Measurements from ENCODE around the gene PATE3.

PATE3 gene

GRCh38 chr11:125787827-125788226, at the start of gene PATE3:
Gene PATE3, plus strand, starts transcription at chr11:125788127. Its CDS starts 25 bp downstream, at chr11:125788152.
- no peak for DNase-seq

- no peak for DNase-seq
Observed at GRCh38 chr11:125740617-125741016, 47.3 kb upstream of the PATE3 start.

- no peak for DNase-seq
Observed at GRCh38 chr11:125743681-125744080, 44.2 kb upstream of the PATE3 start.

GRCh38 chr11:125745979-125746378, 41.9 kb upstream of the PATE3 start, which contains the start of gene PATE1:
Gene PATE1, plus strand, starts transcription at chr11:125746279. Its CDS starts 26 bp downstream, at chr11:125746305.
- DNase-seq = no peak

GRCh38 chr11:125750629-125751028, 37.3 kb upstream of the PATE3 start:
- no peak for DNase-seq

- no peak for DNase-seq
Observed at GRCh38 chr11:125756050-125756449, 31.9 kb upstream of the PATE3 start.

- DNase-seq = no peak
Observed at GRCh38 chr11:125762445-125762844, 25.5 kb upstream of the PATE3 start.

GRCh38 chr11:125763483-125763882, 24.4 kb upstream of the PATE3 start:
- no peak for DNase-seq

- DNase-seq = no peak
Observed at GRCh38 chr11:125766251-125766650, 21.7 kb upstream of the PATE3 start.

GRCh38 chr11:125768336-125769046, 19.4 kb upstream of the PATE3 start:
- no peak for DNase-seq

- no peak for DNase-seq
Observed at GRCh38 chr11:125770583-125770982, 17.3 kb upstream of the PATE3 start.

- DNase-seq = no peak
Observed at GRCh38 chr11:125772834-125773505, 15.0 kb upstream of the PATE3 start.

GRCh38 chr11:125773516-125773915, 14.4 kb upstream of the PATE3 start:
- no peak for DNase-seq

GRCh38 chr11:125777309-125777708, 10.6 kb upstream of the PATE3 start:
- DNase-seq = no peak

- DNase-seq = no peak
Observed at GRCh38 chr11:125778728-125779127, 9.2 kb upstream of the PATE3 start, which contains the start of gene PATE2. Gene PATE2, minus strand, starts transcription at chr11:125778828. Its CDS starts 55 bp downstream, at chr11:125778773.

- no peak for DNase-seq
Observed at GRCh38 chr11:125784678-125785077, 3.2 kb upstream of the PATE3 start.

- DNase-seq = no peak
Observed at GRCh38 chr11:125790825-125791224, 2.9 kb downstream of the PATE3 start.

- DNase-seq = no peak
Observed at GRCh38 chr11:125797641-125798040, 9.7 kb downstream of the PATE3 start.

GRCh38 chr11:125799808-125800207, 11.9 kb downstream of the PATE3 start:
- DNase-seq = no peak

- DNase-seq = no peak
Observed at GRCh38 chr11:125802387-125802786, 14.5 kb downstream of the PATE3 start.

GRCh38 chr11:125807909-125808308, 20.0 kb downstream of the PATE3 start:
- DNase-seq = no peak

- DNase-seq = no peak
Observed at GRCh38 chr11:125833016-125833415, 45.1 kb downstream of the PATE3 start, which contains the start of gene PATE4. Gene PATE4, plus strand, starts transcription at chr11:125833316. Its CDS starts 44 bp downstream, at chr11:125833360.

- DNase-seq = no peak
Observed at GRCh38 chr11:125835748-125836147, 47.8 kb downstream of the PATE3 start.
